HG03439 (cell line): Measurements from ENCODE around the gene INPP5A.

Experiments
- ATAC-seq: cut with Tn5 transposase; IDR thresholded peaks from one replicate; pipeline ENCODE4 v1.9.1; 2021; ENCODE audit warnings: mild to moderate bottlenecking, moderate library complexity; ENCODE audit not compliant: unreplicated experiment

Gene INPP5A

GRCh38 chr10:132577350-132578003 lies 39.9 kb downstream of the INPP5A start:
- ATAC-seq, result no peak

- ATAC-seq, result no peak
Observed at GRCh38 chr10:132578287-132578951, 40.8 kb downstream of the INPP5A start.

GRCh38 chr10:132579027-132579859 lies 41.7 kb downstream of the INPP5A start:
- no peak for ATAC-seq

- no peak for ATAC-seq
Observed at GRCh38 chr10:132580143-132580542, 42.6 kb downstream of the INPP5A start.

GRCh38 chr10:132580617-132581016 lies 43.0 kb downstream of the INPP5A start:
- no peak for ATAC-seq

- ATAC-seq, result no peak
Observed at GRCh38 chr10:132582137-132582536, 44.5 kb downstream of the INPP5A start.

GRCh38 chr10:132582771-132583170 lies 45.2 kb downstream of the INPP5A start:
- no peak for ATAC-seq

GRCh38 chr10:132583456-132583855 lies 45.9 kb downstream of the INPP5A start:
- ATAC-seq, result no peak

- ATAC-seq, result no peak
Observed at GRCh38 chr10:132584081-132584480, 46.5 kb downstream of the INPP5A start.

- ATAC-seq, result no peak
Observed at GRCh38 chr10:132585732-132586722, 48.4 kb downstream of the INPP5A start.

GRCh38 chr10:132586739-132587138 lies 49.2 kb downstream of the INPP5A start:
- ATAC-seq, result no peak

- ATAC-seq, result no peak
Observed at GRCh38 chr10:132587175-132587574, 49.6 kb downstream of the INPP5A start.

- ATAC-seq, result no peak
Observed at GRCh38 chr10:132588301-132589013, 50.9 kb downstream of the INPP5A start.

- no peak for ATAC-seq
Observed at GRCh38 chr10:132589015-132589414, 51.4 kb downstream of the INPP5A start.

GRCh38 chr10:132589681-132590080 lies 52.1 kb downstream of the INPP5A start:
- no peak for ATAC-seq

- no peak for ATAC-seq
Observed at GRCh38 chr10:132590094-132590751, 52.6 kb downstream of the INPP5A start.

GRCh38 chr10:132590752-132591121 lies 53.1 kb downstream of the INPP5A start:
- ATAC-seq, result no peak

GRCh38 chr10:132591166-132591971 lies 53.8 kb downstream of the INPP5A start:
- no peak for ATAC-seq
